NCI-H748 (cell line): ENCODE results near the gene EPHB6.

Experiments used
- DNase-seq: peaks from one replicate; lab custom pipeline; 2025; ENCODE audit not compliant: unreplicated experiment; lab: John Stamatoyannopoulos, UW

The EPHB6 gene

GRCh38 chr7:142917447-142917846, 62.6 kb downstream of the EPHB6 start:
- DNase-seq, result no peak

- no peak for DNase-seq
Measured at GRCh38 chr7:142918901-142919300, 64.0 kb downstream of the EPHB6 start.

- no peak for DNase-seq
Measured at GRCh38 chr7:142919656-142920055, 64.8 kb downstream of the EPHB6 start.
